Panc1 (cell line): ENCODE data around the gene GRID1. TPM values are rescaled to one million over a fixed set of nuclear protein-coding genes. Genes with fewer than 3 reads are reported as not detected.

Source experiments
- ATAC-seq: fragments of 200-7000 bp; cut with Tn5 transposase; 2 replicates; pipeline ENCODE4 v1.9.1; 2020; ENCODE audit warnings: mild to moderate bottlenecking, moderate library complexity
- BruUV-seq: library from RNA; stranded (reverse); fragments of 400-500 nt; replicated peaks from 2 replicates; lab custom pipeline; 2021; lab: Mats Ljungman, UMichigan
- CTCF ChIA-PET: fragments of 300-600 bp; sonication (Branson Sonifier 250); formaldehyde crosslinking; loops from one replicate; lab custom pipeline; 2022; ENCODE audit warnings: antibody characterized with exemption; lab: Charles Lee
- POLR2A ChIA-PET: fragments of 300-600 bp; sonication (Branson Sonifier 250); formaldehyde crosslinking; loops from one replicate; lab custom pipeline; 2022; ENCODE audit warnings: antibody characterized with exemption; lab: Charles Lee
- DNase-seq: peaks from one replicate; pipeline ENCODE4 v3.0.0-alpha.2; 2010; ENCODE audit warnings: low read depth, low spot score
- H3K27ac ChIP-seq: 2 replicates; pipeline ENCODE4 v1.5.1; 2011; ENCODE audit warnings: mild to moderate bottlenecking, low read length, inconsistent platforms
- H3K27me3 ChIP-seq: fragments of 200-500 bp; sonication (Bioruptor generic); 2 replicates; pipeline ENCODE4 v1.6.0; 2014; ENCODE audit warnings: low read length, inconsistent platforms; ENCODE audit not compliant: control insufficient read depth, insufficient read depth
- H3K36me3 ChIP-seq: fragments of 200-500 bp; sonication (Bioruptor generic); 2 replicates; pipeline ENCODE4 v1.5.1; 2014; ENCODE audit warnings: inconsistent platforms, mild to moderate bottlenecking, low read length, moderate library complexity; ENCODE audit not compliant: control insufficient read depth, insufficient read depth
- H3K4me1 ChIP-seq: 2 replicates; pipeline ENCODE4 v1.5.1; 2011; ENCODE audit warnings: inconsistent platforms, mild to moderate bottlenecking, low read length, moderate library complexity; ENCODE audit not compliant: control insufficient read depth, insufficient read depth
- H3K4me3 ChIP-seq, 2 experiments: 2 replicates each; pipeline ENCODE4 v1.5.1; 2011 to 2012; ENCODE audit warnings: low read depth in 2 of 2, low read length in 2 of 2, mild to moderate bottlenecking in 2 of 2, inconsistent platforms in 1 of 2, moderate library complexity in 1 of 2
- H3K9me3 ChIP-seq: fragments of 200-500 bp; sonication (Bioruptor generic); 2 replicates; pipeline ENCODE4 v1.5.1; 2014; ENCODE audit warnings: low read depth, mild to moderate bottlenecking, inconsistent platforms, low read length, moderate library complexity; ENCODE audit not compliant: control insufficient read depth, insufficient read depth
- CTCF ChIP-seq: fragments of 450-650 bp; IDR thresholded peaks from 2 replicates; pipeline ENCODE4 v1.5.1; 2017; ENCODE audit warnings: mild to moderate bottlenecking
- POLR2AphosphoS5 ChIP-seq: IDR thresholded peaks from 2 replicates; pipeline ENCODE4 v1.6.1; 2012; ENCODE audit warnings: mild to moderate bottlenecking, low read depth, low read length, moderate library complexity
- REST ChIP-seq, 2 experiments: IDR thresholded peaks; 2 replicates each; pipeline ENCODE4 v1.6.1; 2011 to 2012; ENCODE audit warnings: low read depth in 2 of 2, control low read depth in 1 of 2, low read length in 1 of 2, mild to moderate bottlenecking in 1 of 2, moderate library complexity in 1 of 2; ENCODE audit not compliant: insufficient read depth in 1 of 2
- SIN3A ChIP-seq: IDR thresholded peaks from 2 replicates; pipeline ENCODE4 v1.6.1; 2012; ENCODE audit warnings: low read depth, mild to moderate bottlenecking, low read length, moderate library complexity, borderline replicate concordance; ENCODE audit not compliant: insufficient read depth
- TCF7L2 ChIP-seq: IDR thresholded peaks from 2 replicates; pipeline ENCODE4 v1.6.1; 2011; ENCODE audit warnings: mild to moderate bottlenecking, low read depth, low read length, inconsistent platforms
- in situ Hi-C: cut with HindIII; loops from 2 replicates; pipeline ENCODE4 v1.10.0; 2016; ENCODE audit warnings: low sequenced_read_pairs, low pct_unique_long_range_greater_than_20kb
- intact Hi-C: fragments of 100-400 bp; cut with micrococcal nuclease; formaldehyde crosslinking; loops from one replicate; pipeline ENCODE4 v1.10.0; 2022; ENCODE audit not compliant: unreplicated experiment
- total RNA-seq: library from RNA; stranded (reverse); gene quantifications from one replicate; pipeline ENCODE4 v1.2.1, GENCODE V29; 2021; ENCODE audit not compliant: unreplicated experiment

Gene GRID1
- total RNA-seq, 1 experiment from 2014 or later: 2.3 TPM

GRCh38 chr10:86079088-86079487 is 287.5 kb downstream of the GRID1 start:
- no peak for ATAC-seq
- TF ChIP-seq SIN3A (no peak), CTCF (no peak), REST (IDR thresholded peaks at IDR 0.05; ENCODE audit: insufficient read depth in 1 of 2, low read depth in 2 of 2, low read length in 1 of 2) (no peak), POLR2AphosphoS5 (no peak)
- in situ Hi-C loops (no loop called here), intact Hi-C loops (no loop called here)
- Histone ChIP-seq H3K27me3 (no peaks in the 10 kb centered on the region; the same call in 1 of the 2 replicates), H3K4me1 (no peaks in the 10 kb centered on the region), H3K27ac (no peak overlapping the region), H3K36me3 (no peaks in the 10 kb centered on the region), H3K4me3 (no peak overlapping the region), H3K9me3 (no peaks in the 10 kb centered on the region)
- ChIA-PET CTCF (interaction anchor here (1.2 kb wide), 1 partner anchor 166 kb away, joined by 3 read pairs; no protein-coding TSS in a partner anchor), POLR2A (no interaction called here)
- no peak for DNase-seq
- no TSS peak for BruUV-seq

- Histone ChIP-seq H3K9me3 (no peaks in the 10 kb centered on the region), H3K27me3 (no peaks in the 10 kb centered on the region; the same call in 1 of the 2 replicates), H3K36me3 (no peaks in the 10 kb centered on the region), H3K27ac (no peak overlapping the region), H3K4me3 (no peak overlapping the region), H3K4me1 (no peaks in the 10 kb centered on the region)
- no peak for ATAC-seq
- BruUV-seq: no TSS peak
- in situ Hi-C loops: no loop called here
- DNase-seq: no peak
- intact Hi-C loops: no loop called here
- TF ChIP-seq TCF7L2 (no peak), SIN3A (no peak)
- ChIA-PET POLR2A (no interaction called here), CTCF (interaction anchor here (1.2 kb wide), 1 partner anchor 166 kb away, joined by 3 read pairs; no protein-coding TSS in a partner anchor)
Measured at GRCh38 chr10:86078639-86079035, 288.0 kb downstream of the GRID1 start.

GRCh38 chr10:86077871-86078638 is 288.5 kb downstream of the GRID1 start:
- DNase-seq (no peak), ATAC-seq (no peak)
- H3K4me1 ChIP-seq: no peaks in the 10 kb centered on the region
- ChIA-PET CTCF (interaction anchor here (1.2 kb wide), 1 partner anchor 167 kb away, joined by 3 read pairs; no protein-coding TSS in a partner anchor), POLR2A (no interaction called here)
- H3K27ac ChIP-seq: no peak overlapping the region
- no peak overlapping the region for H3K4me3 ChIP-seq
- intact Hi-C loops: no loop called here
- no peaks in the 10 kb centered on the region for H3K9me3 ChIP-seq
- H3K27me3 ChIP-seq: no peaks in the 10 kb centered on the region; the same call in 1 of the 2 replicates
- BruUV-seq: no TSS peak
- H3K36me3 ChIP-seq: no peaks in the 10 kb centered on the region
- TF ChIP-seq TCF7L2: no peak
- no peak for TF ChIP-seq CTCF
- in situ Hi-C loops: no loop called here
